Caki2 (cell line): Measurements from ENCODE around the gene PSPN. TPM values are rescaled to one million over a fixed set of nuclear protein-coding genes. Genes with fewer than 3 reads are reported as not detected.
"Not testable (repeated sequence)": the region's sequence is repeated elsewhere in the genome, so short reads cannot be mapped to it uniquely, and the experiment has no call there.

Experiments used
- DNase-seq: peaks from one replicate; pipeline ENCODE4 v3.0.0-alpha.2; 2015; ENCODE audit warnings: low read depth
- in situ Hi-C: cut with HindIII; loops from 2 replicates; pipeline ENCODE4 v1.10.0; 2016; ENCODE audit warnings: low sequenced_read_pairs, low pct_unique_long_range_greater_than_20kb, mixed read lengths
- total RNA-seq: library from RNA; depleted of rRNA; stranded (reverse); fragments of >200 nt; shearing (Covaris generic); gene quantifications from 2 replicates; pipeline ENCODE4 v1.2.3, GENCODE V29; 2014; ENCODE audit warnings: low replicate concordance

The PSPN gene
- total RNA-seq, 1 experiment from 2014 or later, result 0.07 TPM

DNA sequence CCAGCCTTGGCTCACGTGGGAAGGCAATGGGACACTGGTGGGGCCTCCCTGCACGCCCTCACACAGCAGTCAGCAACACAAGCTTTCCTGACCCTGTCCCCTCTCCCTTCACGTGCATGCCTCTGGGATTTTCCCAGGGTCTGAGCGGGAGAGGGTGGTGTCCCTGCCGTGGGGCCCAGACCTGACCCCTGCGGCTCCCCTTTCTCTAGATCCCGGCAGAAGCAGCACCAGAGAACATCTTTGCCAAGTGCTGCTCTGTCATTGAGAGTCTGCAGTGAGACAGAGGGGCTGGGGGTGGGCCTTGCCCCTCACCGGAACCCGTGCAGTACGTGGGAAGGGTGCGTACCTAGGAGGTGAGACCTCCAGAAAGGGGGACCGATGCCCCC is 36.3 kb upstream of the PSPN start:
- DNase-seq, result no peak
- in situ Hi-C loops, result no loop called here

DNA sequence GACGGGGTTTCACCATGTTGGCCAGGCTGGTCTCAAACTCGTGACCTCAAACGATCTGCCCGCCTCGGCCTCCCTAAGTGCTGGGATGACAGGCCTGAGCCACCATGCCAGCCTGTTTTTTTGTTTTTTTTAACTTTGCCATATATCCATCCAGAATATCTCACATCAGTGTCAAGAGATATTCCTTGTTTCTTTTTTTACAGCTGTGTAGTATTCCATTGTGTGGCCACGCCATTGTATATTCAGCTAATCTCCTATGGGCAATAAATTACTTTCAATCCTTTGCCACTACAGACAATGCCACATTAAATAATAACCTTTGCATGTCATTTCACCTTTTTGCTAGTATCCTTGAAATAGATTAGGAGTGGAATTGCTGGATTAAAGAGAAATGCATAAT is 33.6 kb upstream of the PSPN start:
- in situ Hi-C loops, result no loop called here
- DNase-seq, result no peak

DNA sequence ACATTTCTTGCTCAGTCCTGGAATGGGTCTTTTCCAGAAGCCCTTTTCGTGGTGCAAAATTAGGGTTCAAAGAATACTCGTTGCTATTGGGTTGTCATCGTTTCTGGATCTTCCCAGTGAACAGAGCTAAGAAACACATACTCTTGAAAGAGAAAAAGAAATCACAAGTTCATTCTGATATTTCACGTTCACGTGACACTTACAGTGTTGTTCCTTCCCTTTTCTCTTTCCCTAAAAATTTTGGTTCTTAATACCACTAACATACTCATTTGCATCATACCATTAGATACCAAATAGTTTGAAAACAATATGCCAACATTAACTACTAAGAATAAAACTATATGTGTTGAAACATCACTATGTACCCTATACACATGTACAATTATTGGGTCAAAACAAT is 30.7 kb upstream of the PSPN start:
- in situ Hi-C loops, result no loop called here
- no peak for DNase-seq

DNA sequence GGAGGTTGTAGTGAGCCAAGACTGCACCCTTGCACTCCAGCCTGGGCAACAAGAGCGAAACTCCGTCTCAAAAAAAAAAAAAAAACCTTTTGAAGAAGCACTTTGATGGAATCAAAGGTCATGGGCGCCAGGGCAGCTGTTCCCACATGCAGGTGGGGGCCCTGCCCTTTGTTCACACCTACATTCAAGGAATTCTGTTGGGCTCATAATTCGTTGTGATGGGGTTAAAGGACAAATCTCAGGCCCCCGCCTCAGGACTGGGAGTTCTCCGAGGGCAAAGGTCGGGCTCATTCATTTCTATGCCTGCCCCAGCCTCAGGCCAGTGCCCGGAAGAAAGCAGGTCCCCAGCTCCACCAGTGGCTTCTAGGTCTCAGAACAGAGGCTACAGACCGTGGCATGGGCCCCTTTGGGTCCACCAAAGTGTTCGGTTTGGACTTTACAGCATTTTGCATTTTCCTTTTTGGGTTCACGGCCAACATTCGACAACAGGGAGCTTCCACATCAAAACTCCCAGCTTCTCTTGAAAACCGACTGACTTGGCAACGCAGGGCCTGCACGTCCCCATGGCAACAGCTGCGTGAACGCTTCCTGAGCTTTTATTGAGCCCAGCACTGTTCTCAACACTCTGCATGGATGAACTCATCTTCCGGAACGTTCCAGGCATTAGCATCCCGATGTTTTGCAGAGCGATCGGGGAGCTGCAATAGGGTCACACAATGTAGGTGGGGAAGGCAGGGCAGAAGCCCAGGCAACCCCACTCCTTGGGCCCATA is 27.3 kb upstream of the PSPN start:
- no peak for DNase-seq
- in situ Hi-C loops, result no loop called here

- DNase-seq, result no peak
- in situ Hi-C loops, result no loop called here
These were observed 26.3 kb upstream of the PSPN start for GRCh38 chr19:6402058-6402457.

DNA sequence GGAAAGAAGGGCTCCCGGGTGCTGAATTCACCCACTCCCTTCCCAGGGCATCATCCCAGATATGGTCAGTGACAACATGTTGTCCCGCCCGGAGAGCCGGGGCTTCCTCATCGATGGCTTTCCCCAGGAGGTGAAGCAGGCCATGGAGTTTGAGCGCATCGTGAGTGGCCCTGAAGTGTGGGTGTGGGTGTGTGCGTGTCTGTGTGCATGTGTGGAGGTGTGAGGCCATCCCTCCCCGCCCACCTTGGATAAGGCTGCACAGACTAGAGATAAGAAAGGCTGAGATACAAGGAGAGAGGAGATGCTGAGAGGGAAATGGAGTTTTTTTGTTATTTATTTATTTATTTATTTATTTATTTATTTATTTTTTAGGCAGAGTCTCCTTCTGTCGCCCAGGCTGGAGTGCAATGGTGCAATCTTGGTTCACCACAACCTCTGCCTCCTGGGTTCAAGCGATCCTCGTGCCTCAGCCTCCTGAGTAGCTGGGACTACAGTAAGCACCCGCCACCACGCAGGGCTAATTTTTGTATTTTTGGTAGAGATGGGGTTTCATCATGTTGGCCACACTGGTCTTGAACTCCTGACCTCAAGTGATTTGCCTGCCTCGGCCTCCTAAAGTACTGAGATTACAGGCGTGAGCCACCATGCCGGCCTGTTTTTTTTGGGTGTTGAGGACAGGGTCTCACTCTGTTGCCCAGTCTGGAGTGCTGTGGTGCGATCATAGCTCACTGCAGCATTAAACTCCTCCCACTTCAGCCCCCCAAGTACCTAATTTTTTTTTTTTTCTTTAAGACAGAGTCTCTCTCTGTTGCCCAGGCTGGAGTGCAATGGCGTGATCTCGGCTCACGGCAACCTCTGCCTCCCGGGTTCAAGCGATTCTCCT is 24.6 kb upstream of the PSPN start:
- DNase-seq, in situ Hi-C loops: not testable (repeated sequence)

GRCh38 chr19:6396305-6396704 is 20.6 kb upstream of the PSPN start:
- no peak for DNase-seq
- in situ Hi-C loops, result no loop called here

DNA sequence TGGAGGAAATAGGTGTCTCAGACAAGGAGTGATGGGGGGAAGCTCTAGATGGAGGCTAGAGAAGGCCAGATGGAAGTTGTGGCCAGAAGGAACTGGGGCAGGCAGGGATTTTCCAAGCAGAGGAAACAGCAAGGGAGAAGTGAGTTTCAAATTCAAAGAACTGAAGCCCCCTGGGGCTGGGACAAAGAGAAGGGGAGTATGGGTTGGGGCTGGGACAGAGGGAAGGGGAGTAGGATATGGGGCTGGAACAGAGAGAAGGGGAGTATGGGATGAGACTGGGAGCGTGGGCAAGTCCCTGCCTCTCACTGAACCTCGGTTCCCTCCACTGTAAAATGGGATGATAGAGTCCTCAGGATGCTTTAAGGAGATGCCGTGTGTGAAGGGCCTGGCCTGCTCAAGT is 19.1 kb upstream of the PSPN start:
- in situ Hi-C loops, result no loop called here

DNA sequence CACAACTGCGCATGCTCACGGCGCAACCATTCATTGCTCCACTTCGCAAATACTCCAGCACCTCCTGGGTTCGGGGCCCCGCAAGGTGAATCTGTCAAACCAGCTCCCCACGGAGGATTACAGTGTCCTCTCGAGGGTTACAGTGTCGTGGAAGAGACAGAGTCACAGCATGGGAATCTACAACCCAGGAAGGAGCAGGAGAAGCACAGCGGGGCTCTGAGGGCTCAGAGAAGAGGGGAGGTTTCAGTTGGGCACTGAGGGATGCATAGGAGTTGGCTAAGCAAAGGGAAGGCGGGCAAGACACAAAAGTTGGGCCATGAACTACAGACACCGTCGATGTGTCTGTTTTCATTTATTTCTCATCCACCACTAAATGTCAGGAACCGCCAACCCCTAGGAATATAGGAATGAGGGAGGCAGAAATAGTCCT is 18.3 kb upstream of the PSPN start:
- no peak for DNase-seq
- in situ Hi-C loops, result no loop called here

More for the DNA sequence above, 19.1 kb upstream of the PSPN start:
- DNase-seq, result no peak

DNA sequence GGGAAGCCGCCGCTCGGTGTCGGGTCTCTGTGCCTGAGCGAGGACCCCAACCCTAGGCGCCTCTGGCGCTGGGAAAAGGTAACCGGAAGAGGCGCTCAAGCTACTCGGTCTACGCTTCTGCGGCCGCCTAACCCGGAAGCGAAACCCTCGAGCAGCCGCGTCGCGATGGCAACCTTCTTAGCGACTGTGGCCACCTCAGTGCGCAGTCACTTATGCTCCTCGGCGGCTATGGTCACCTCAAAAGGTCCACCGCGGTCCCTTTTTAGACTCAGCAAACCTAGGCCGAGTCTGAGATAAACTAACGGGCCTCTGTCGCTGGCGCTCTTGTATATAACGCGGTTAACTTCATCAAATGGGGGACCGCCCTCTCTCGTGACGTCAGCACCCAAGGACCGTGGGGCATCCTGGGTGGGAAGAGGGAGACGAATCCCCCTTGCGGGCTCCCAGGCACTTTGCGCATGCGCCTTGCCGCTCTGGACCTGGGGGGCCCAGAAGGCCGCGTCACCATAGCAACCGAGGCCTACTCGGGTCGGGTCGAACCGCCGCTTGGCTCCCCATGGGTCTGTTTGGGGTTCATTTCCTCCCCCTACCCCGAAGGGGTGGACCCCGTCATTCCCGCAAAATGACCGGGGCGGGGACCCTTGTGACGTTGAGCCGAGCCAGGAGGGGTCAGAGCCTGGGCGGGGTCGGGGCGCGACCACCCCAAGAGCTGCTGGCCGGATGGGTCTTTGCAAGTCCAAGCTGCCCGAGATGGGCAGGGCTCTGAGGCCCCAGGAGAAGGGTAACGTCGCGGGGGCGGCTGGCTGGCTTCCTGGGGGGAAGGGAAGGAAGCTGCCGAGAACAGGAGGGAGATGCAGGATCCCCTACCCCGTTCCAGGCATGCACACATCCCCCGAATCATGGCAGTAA is 17.6 kb upstream of the PSPN start, which contains the start of gene GTF2F1:
GTF2F1 (minus strand) TSS at position 91 of the 909 bp plus-strand sequence. CDS start 169 bp downstream, outside the sequence.
- in situ Hi-C loops, result no loop called here
- DNase-seq, result peak; percentile 88

DNA sequence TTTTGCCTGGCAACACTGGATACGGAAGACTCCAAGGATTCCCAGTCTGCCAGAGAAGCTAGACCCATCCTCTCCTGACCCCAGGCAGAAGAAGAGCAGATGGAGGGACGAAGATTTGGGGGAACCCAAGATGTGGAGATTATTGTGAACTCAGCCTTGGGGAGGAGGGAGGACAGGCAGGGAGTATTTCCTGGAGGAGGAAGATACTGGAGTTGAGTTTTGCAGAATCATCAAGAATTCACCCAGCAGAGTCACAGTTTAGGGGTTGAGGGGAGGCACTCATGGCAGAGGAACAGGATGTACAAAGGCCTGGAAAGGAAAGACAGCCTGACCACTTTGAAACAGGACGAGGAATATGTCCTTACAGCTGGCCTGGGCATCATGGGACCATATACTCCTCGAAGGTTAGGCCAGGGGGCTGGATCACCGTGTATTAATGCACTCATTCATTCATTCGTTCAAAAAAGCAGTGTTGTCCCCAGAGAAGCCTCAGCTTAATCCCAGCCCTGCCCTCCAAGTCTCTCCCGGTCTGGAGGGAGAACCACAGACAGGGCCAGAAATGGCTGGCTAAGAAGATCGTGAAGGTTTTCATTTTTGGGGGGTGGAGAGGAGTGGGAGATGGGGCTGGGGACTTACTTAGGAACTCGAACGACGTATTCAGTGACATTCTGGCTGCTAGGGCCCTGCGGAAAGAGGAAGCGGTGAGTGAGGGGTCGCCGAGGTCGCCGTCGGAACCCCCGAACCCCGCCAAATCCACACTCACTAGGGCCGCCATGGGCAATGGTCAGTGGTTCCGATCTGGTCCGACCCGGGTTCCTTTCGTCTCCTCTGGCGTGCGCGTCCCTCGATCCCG is 16.7 kb upstream of the PSPN start:
- in situ Hi-C loops, result no loop called here
- DNase-seq, result no peak

DNA sequence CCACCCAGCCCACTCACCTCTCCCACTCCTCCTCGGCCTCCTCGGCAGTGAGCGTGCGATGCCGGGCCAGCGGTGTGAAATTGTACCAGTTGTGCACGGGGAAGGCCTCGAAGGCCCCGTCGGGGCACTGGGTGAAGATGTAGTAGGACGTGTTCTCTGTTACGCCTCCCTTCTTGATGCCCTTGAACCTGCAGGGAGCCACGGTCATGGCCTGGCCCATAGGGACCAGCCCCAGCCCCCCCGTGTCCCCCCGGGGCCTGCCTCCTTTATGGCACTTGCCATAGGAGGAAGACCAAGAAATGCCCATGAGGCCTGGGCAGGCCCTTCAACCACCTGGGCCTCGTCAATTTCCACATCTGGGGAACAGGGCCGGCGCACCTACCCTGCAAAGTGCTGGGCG is 11.6 kb upstream of the PSPN start:
- in situ Hi-C loops, result no loop called here
- no peak for DNase-seq

DNA sequence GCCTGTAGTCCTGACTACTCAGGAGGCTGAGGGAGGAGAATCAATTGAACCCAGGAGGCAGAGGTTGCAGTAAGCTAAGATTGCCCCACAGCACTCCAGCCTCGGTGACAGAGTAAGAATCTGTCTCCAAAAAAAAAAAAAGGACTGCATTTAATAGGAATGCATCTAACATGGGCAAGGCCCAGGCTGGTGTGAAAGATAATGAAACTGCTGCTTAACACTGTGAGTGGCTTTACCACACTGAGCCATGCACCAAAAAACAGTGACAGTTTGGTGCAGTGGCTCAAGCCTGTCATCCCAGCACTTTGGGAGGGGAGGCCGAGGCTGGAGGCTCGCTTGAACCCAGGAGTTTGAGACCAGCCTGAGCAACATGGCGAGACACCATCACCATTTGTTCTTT is 8.6 kb upstream of the PSPN start:
- in situ Hi-C loops, result no loop called here

GRCh38 chr19:6383188-6383587 is 7.5 kb upstream of the PSPN start:
- DNase-seq, result no peak
- in situ Hi-C loops, result no loop called here

More for the DNA sequence above, 8.6 kb upstream of the PSPN start:
- DNase-seq, result no peak

DNA sequence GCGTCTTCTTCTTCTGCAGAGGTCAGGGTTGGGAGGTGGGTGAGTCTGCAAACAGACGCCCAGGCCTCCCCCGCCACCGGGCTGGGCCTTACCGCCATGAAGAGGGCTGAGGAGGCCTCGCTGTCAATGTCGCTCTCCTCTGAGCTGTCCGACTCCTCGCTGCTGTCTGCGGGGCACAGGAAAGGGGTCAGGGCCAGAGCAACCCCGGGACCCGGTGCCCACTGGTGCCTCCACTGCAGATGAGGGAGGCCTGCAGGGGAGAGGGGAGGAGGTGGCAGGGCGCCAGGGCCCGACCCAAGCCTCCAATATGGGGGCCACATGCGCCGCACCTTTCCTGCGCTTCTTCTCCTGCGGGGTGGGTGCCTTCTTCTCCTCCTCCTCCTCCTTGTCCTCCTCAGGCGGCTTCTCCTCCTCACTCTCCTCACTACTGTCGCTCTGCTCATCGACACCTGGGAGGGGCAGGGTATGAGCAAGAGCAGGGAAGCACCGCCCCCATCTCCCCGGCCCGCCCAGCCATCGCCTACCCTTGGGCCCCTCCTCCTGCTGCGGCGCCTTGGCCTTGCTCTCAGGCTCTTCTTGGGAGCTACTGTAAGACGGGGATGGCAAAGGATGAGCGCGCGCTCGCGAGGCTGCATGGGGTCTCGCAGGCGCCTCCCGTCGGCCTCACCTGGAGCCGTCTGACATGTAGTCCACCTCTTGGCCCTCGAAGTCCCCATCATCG is 5.5 kb upstream of the PSPN start:
- in situ Hi-C loops, result no loop called here
- no peak for DNase-seq

DNA sequence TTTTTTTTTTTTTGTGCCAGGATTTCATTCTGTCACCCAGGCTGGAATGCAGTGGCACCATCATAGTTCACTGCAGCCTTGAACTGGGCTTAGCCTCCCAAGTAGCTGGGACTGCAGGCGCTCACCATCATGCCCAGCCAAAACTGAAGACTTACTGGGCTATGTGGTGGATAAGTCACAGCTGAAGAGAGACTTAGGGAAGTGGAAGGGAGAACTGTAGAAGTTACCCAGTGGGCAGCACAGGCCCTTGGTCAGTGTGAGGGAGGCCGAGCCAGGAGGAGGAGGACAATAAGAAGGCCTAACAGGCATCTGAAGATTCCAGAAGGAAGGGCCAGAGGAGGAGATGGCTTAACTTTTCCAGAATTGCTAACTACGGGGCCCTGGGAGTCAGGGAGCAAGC is 4.0 kb upstream of the PSPN start:
- in situ Hi-C loops, result no loop called here
- no peak for DNase-seq

- in situ Hi-C loops, result no loop called here
- no peak for DNase-seq
These were observed 2.8 kb upstream of the PSPN start for GRCh38 chr19:6378486-6378885.
